Measurements from ENCODE around the gene ZNF222.
A peak's percentile ranks its signal among the peaks of the same experiment; 100 is the strongest.

Gene ZNF222

GRCh38 chr19:44025217-44025936 is at the start of gene ZNF222:
Gene ZNF222, plus strand, starts transcription at chr19:44025379. Its CDS starts 58 bp downstream, at chr19:44025437.
- H3K4me3 ChIP-seq (ENCODE audit: low read depth, low read length): peak within 1 kb of the TSS; percentile 86
- peak; percentile 65 for DNase-seq (ENCODE audit: low read depth)

- no peak overlapping the region for H3K4me3 ChIP-seq (ENCODE audit: low read depth, low read length)
- DNase-seq (ENCODE audit: low read depth): no peak
Measured at GRCh38 chr19:43976732-43977131, 48.4 kb upstream of the ZNF222 start.

- DNase-seq (ENCODE audit: low read depth): no peak
- H3K4me3 ChIP-seq (ENCODE audit: low read depth, low read length): peak overlapping the region; percentile 65
Measured at GRCh38 chr19:43983544-43983911, 41.7 kb upstream of the ZNF222 start.

- peak within 1 kb of the TSS; percentile 65 for H3K4me3 ChIP-seq (ENCODE audit: low read depth, low read length)
- DNase-seq (ENCODE audit: low read depth): peak; percentile 89
Measured at GRCh38 chr19:43983912-43984686, 41.1 kb upstream of the ZNF222 start, which contains the start of gene ZNF155. Gene ZNF155, plus strand, starts transcription at chr19:43984188. Its CDS starts 4,356 bp downstream, at chr19:43988544.

GRCh38 chr19:43984687-43985000 is 40.5 kb upstream of the ZNF222 start:
- H3K4me3 ChIP-seq (ENCODE audit: low read depth, low read length): peak overlapping the region; percentile 65
- no peak for DNase-seq (ENCODE audit: low read depth)

- H3K4me3 ChIP-seq (ENCODE audit: low read depth, low read length): no peak overlapping the region
- DNase-seq (ENCODE audit: low read depth): no peak
Measured at GRCh38 chr19:43997631-43998290, 27.4 kb upstream of the ZNF222 start.

- H3K4me3 ChIP-seq (ENCODE audit: low read depth, low read length): peak overlapping the region; percentile 91
- DNase-seq (ENCODE audit: low read depth): no peak
Measured at GRCh38 chr19:44002212-44002565, 23.0 kb upstream of the ZNF222 start.

- H3K4me3 ChIP-seq (ENCODE audit: low read depth, low read length): peak within 1 kb of the TSS; percentile 91
- peak; percentile 85 for DNase-seq (ENCODE audit: low read depth)
Measured at GRCh38 chr19:44002566-44003460, 22.4 kb upstream of the ZNF222 start, which contains the start of gene ZNF230. Gene ZNF230, plus strand, starts transcription at chr19:44002957. Its CDS starts 4,122 bp downstream, at chr19:44007079.

- H3K4me3 ChIP-seq (ENCODE audit: low read depth, low read length): peak overlapping the region; percentile 91
- no peak for DNase-seq (ENCODE audit: low read depth)
Measured at GRCh38 chr19:44003461-44004009, 21.6 kb upstream of the ZNF222 start.

GRCh38 chr19:44005973-44006372 is 19.2 kb upstream of the ZNF222 start:
- peak; percentile 9 for DNase-seq (ENCODE audit: low read depth)
- H3K4me3 ChIP-seq (ENCODE audit: low read depth, low read length): no peak overlapping the region

GRCh38 chr19:44007473-44007872 is 17.7 kb upstream of the ZNF222 start:
- DNase-seq (ENCODE audit: low read depth): no peak
- no peak overlapping the region for H3K4me3 ChIP-seq (ENCODE audit: low read depth, low read length)

GRCh38 chr19:44010468-44010867 is 14.7 kb upstream of the ZNF222 start:
- no peak overlapping the region for H3K4me3 ChIP-seq (ENCODE audit: low read depth, low read length)
- DNase-seq (ENCODE audit: low read depth): no peak

- H3K4me3 ChIP-seq (ENCODE audit: low read depth, low read length): no peak overlapping the region
- DNase-seq (ENCODE audit: low read depth): no peak
Measured at GRCh38 chr19:44019498-44019897, 5.7 kb upstream of the ZNF222 start.

GRCh38 chr19:44021221-44021620 is 4.0 kb upstream of the ZNF222 start:
- no peak overlapping the region for H3K4me3 ChIP-seq (ENCODE audit: low read depth, low read length)
- no peak for DNase-seq (ENCODE audit: low read depth)

- H3K4me3 ChIP-seq (ENCODE audit: low read depth, low read length): peak overlapping the region; percentile 86
Measured at GRCh38 chr19:44024900-44025216, 321 bp upstream of the ZNF222 start.

GRCh38 chr19:44026622-44027021 is 1.4 kb downstream of the ZNF222 start:
- no peak overlapping the region for H3K4me3 ChIP-seq (ENCODE audit: low read depth, low read length)
- no peak for DNase-seq (ENCODE audit: low read depth)

More at GRCh38 chr19:44024900-44025216, 321 bp upstream of the ZNF222 start:
- no peak for DNase-seq (ENCODE audit: low read depth)

GRCh38 chr19:44032001-44032610 is 6.9 kb downstream of the ZNF222 start:
- no peak overlapping the region for H3K4me3 ChIP-seq (ENCODE audit: low read depth, low read length)
- DNase-seq (ENCODE audit: low read depth): no peak

GRCh38 chr19:44042147-44042546 is 17.0 kb downstream of the ZNF222 start:
- no peak overlapping the region for H3K4me3 ChIP-seq (ENCODE audit: low read depth, low read length)
- DNase-seq (ENCODE audit: low read depth): no peak
